ENCODE results near the gene TNNC1. TPM values are rescaled to one million over a fixed set of nuclear protein-coding genes. Genes with fewer than 3 reads are reported as not detected.
A peak's percentile ranks its signal among the peaks of the same experiment; 100 is the strongest.

The TNNC1 gene
- total RNA-seq, 4 donors from 2014 or later = 3.0 to 4.4 (median 3.4) TPM; not detected in 1

GRCh38 chr3:52422669-52423068 lies 31.2 kb downstream of the TNNC1 start:
- Histone ChIP-seq H3K27me3 (no peaks in the 10 kb centered on the region), H3K27ac (no peak overlapping the region), H3K4me1 (no peaks in the 10 kb centered on the region), H3K9me3 (no peaks in the 10 kb centered on the region), H3K4me3 (no peak overlapping the region), H3K36me3 (no peaks in the 10 kb centered on the region)
- DNase-seq = no peak
- intact Hi-C loops (cut with DNase I; ENCODE audit: low total_unique reads) = no loop called here
- TF ChIP-seq POLR2A (IDR thresholded peaks at IDR 0.05) (no peak), CTCF (IDR thresholded peaks at IDR 0.05) (no peak)

GRCh38 chr3:52420388-52420787 lies 33.5 kb downstream of the TNNC1 start:
- TF ChIP-seq POLR2A (IDR thresholded peaks at IDR 0.05) = no peak
- TF ChIP-seq CTCF (IDR thresholded peaks at IDR 0.05) = no peak

GRCh38 chr3:52415800-52416199 lies 38.0 kb downstream of the TNNC1 start:
- DNase-seq = no peak
- Histone ChIP-seq H3K4me1 (peaks cover 0 to 7% of the 10 kb centered on the region in 2 donors), H3K27me3 (no peaks in the 10 kb centered on the region), H3K27ac (no peak overlapping the region), H3K36me3 (no peaks in the 10 kb centered on the region), H3K9me3 (no peaks in the 10 kb centered on the region), H3K4me3 (no peak overlapping the region)
- intact Hi-C loops (cut with DNase I; ENCODE audit: low total_unique reads) = no loop called here
- TF ChIP-seq POLR2A (IDR thresholded peaks at IDR 0.05) = no peak
- no peak for TF ChIP-seq CTCF (IDR thresholded peaks at IDR 0.05)

More at GRCh38 chr3:52420388-52420787, 33.5 kb downstream of the TNNC1 start:
- intact Hi-C loops (cut with DNase I; ENCODE audit: low total_unique reads) = no loop called here
- H3K9me3 ChIP-seq = no peaks in the 10 kb centered on the region
- no peaks in the 10 kb centered on the region for H3K36me3 ChIP-seq
- no peaks in the 10 kb centered on the region for H3K4me1 ChIP-seq
- DNase-seq = no peak
- no peaks in the 10 kb centered on the region for H3K27me3 ChIP-seq
- no peak overlapping the region for H3K4me3 ChIP-seq
- no peak overlapping the region for H3K27ac ChIP-seq

GRCh38 chr3:52408466-52408865 lies 45.4 kb downstream of the TNNC1 start:
- intact Hi-C loops (cut with DNase I; ENCODE audit: low total_unique reads) = loop anchor here (5.0 kb wide), 1 partner anchor 126 kb away; no protein-coding TSS in a partner anchor
- no peaks in the 10 kb centered on the region for H3K27me3 ChIP-seq
- TF ChIP-seq POLR2A (IDR thresholded peaks at IDR 0.05) = no peak
- TF ChIP-seq CTCF (IDR thresholded peaks at IDR 0.05) = no peak
- H3K36me3 ChIP-seq = no peaks in the 10 kb centered on the region
- no peak for DNase-seq
- peaks cover 0 to 12% of the 10 kb centered on the region in 2 donors for H3K4me1 ChIP-seq
- no peak overlapping the region for H3K27ac ChIP-seq
- H3K9me3 ChIP-seq = no peaks in the 10 kb centered on the region
- peak overlapping the region in 1 of 2 donors; percentile 97 for H3K4me3 ChIP-seq

GRCh38 chr3:52407779-52408178 lies 46.1 kb downstream of the TNNC1 start:
- Histone ChIP-seq H3K4me1 (peaks cover 0 to 12% of the 10 kb centered on the region in 2 donors), H3K9me3 (no peaks in the 10 kb centered on the region), H3K27ac (no peak overlapping the region), H3K27me3 (no peaks in the 10 kb centered on the region), H3K4me3 (no peak overlapping the region), H3K36me3 (no peaks in the 10 kb centered on the region)
- TF ChIP-seq CTCF (IDR thresholded peaks at IDR 0.05) = no peak
- no peak for TF ChIP-seq POLR2A (IDR thresholded peaks at IDR 0.05)
- DNase-seq = no peak
- intact Hi-C loops (cut with DNase I; ENCODE audit: low total_unique reads) = loop anchor here (5.0 kb wide), 1 partner anchor 125 kb away; no protein-coding TSS in a partner anchor

Measured in uterus (tissue), 4 donors.